H1 (cell line): ENCODE results near the gene DIP2C. TPM values are rescaled to one million over a fixed set of nuclear protein-coding genes. Genes with fewer than 3 reads are reported as not detected.

Source experiments
- CTCF ChIA-PET: fragments of 300-600 bp; sonication (Branson Sonifier 250); formaldehyde crosslinking; loops from one replicate; lab custom pipeline; 2021; ENCODE audit not compliant: partially characterized antibody; lab: Charles Lee
- POLR2A ChIA-PET: fragments of 300-600 bp; sonication (Branson Sonifier 250); formaldehyde crosslinking; loops from one replicate; lab custom pipeline; 2021; ENCODE audit warnings: inconsistent platforms; ENCODE audit not compliant: partially characterized antibody; lab: Charles Lee
- DNase-seq, 2 experiments: peaks; one replicate each; pipeline versions ENCODE4 v3.0.0 to v3.0.0-alpha.2; 2010 to 2022; ENCODE audit warnings: low spot score in 2 of 2, low read depth in 1 of 2, mixed read lengths in 1 of 2
- FAIRE-seq: peaks from 2 replicates; lab custom pipeline; 2011; peaks lifted over from hg19 to GRCh38; lab: Jason Lieb, UNC
- H2AFZ ChIP-seq: 2 replicates; pipeline ENCODE4 v1.8.1; 2012; ENCODE audit warnings: low read length, inconsistent platforms
- H2AK5ac ChIP-seq: 2 replicates; pipeline ENCODE4 v1.6.1; 2013; ENCODE audit warnings: low read depth, low read length
- H2BK120ac ChIP-seq: replicated peaks from 2 replicates; pipeline ENCODE3; 2013; ENCODE audit warnings: low read depth, low read length, inconsistent platforms
- H2BK12ac ChIP-seq: 2 replicates; pipeline ENCODE4 v1.6.1; 2013; ENCODE audit warnings: low read depth, low read length
- H2BK15ac ChIP-seq: 2 replicates; pipeline ENCODE4 v1.6.1; 2013; ENCODE audit warnings: low read length
- H2BK20ac ChIP-seq: 2 replicates; pipeline ENCODE4 v1.6.1; 2013; ENCODE audit warnings: low read length
- H2BK5ac ChIP-seq: 2 replicates; pipeline ENCODE4 v1.6.1; 2013; ENCODE audit warnings: low read depth, low read length
- H3K14ac ChIP-seq: 2 replicates; pipeline ENCODE4 v1.6.1; 2013; ENCODE audit warnings: inconsistent platforms; ENCODE audit not compliant: insufficient read length
- H3K18ac ChIP-seq: 2 replicates; pipeline ENCODE4 v1.6.1; 2013; ENCODE audit warnings: low read length; ENCODE audit errors: extremely low read depth
- H3K23ac ChIP-seq: 2 replicates; pipeline ENCODE4 v1.6.1; 2013; ENCODE audit warnings: inconsistent platforms; ENCODE audit not compliant: insufficient read length
- H3K23me2 ChIP-seq: 2 replicates; pipeline ENCODE4 v1.6.1; 2013; ENCODE audit warnings: low read depth, low read length
- H3K27ac ChIP-seq: 2 replicates; pipeline ENCODE4 v1.6.1; 2011; ENCODE audit warnings: low read depth, low read length, inconsistent platforms
- H3K27me3 ChIP-seq, 4 experiments: replicated peaks in 1 of 4; 1 replicate in 1 of 4; 2 replicates in 3 of 4; pipeline versions ENCODE4 v1.6.1 to v1.8.1; 2011 to 2013; ENCODE audit warnings: low read length in 3 of 4, mild to moderate bottlenecking in 3 of 4, inconsistent platforms in 2 of 4, mixed read lengths in 2 of 4, moderate library complexity in 1 of 4; ENCODE audit not compliant: control insufficient read depth in 3 of 4, insufficient read depth in 3 of 4; ENCODE audit errors: extremely low read depth in 1 of 4
- H3K36me3 ChIP-seq, 4 experiments: 2 replicates each; pipeline versions ENCODE4 v1.6.1 to v1.8.1; 2011 to 2013; ENCODE audit warnings: mild to moderate bottlenecking in 4 of 4, low read length in 3 of 4, moderate library complexity in 2 of 4, control low read depth in 1 of 4, inconsistent platforms in 1 of 4; ENCODE audit not compliant: insufficient read depth in 4 of 4, control insufficient read depth in 2 of 4
- H3K4ac ChIP-seq: replicated peaks from 2 replicates; pipeline ENCODE3; 2013; ENCODE audit warnings: low read length, low read depth, mixed read lengths, inconsistent platforms; ENCODE audit not compliant: insufficient read length
- H3K4me1 ChIP-seq, 4 experiments: replicated peaks in 1 of 4; 1 replicate in 1 of 4; 2 replicates in 3 of 4; pipeline versions ENCODE4 v1.6.1 to v1.8.1; 2011 to 2013; ENCODE audit warnings: low read length in 3 of 4, inconsistent platforms in 2 of 4, mixed read lengths in 1 of 4; ENCODE audit not compliant: insufficient read depth in 4 of 4, control insufficient read depth in 3 of 4
- H3K4me2 ChIP-seq, 2 experiments: 2 replicates each; pipeline versions ENCODE4 v1.6.1 to v1.8.1; 2011 to 2013; ENCODE audit warnings: low read depth in 2 of 2, low read length in 2 of 2, control low read depth in 1 of 2, inconsistent platforms in 1 of 2, mild to moderate bottlenecking in 1 of 2; ENCODE audit not compliant: insufficient read depth in 1 of 2
- H3K4me3 ChIP-seq, 4 experiments: fragments of 200-600, 300-600 bp in 1 of 4; sonication (generic), shearing (Covaris generic), sonication (Bioruptor Twin) in 1 of 4; 2 replicates each; pipeline versions ENCODE4 v1.5.1 to v1.8.1; 2011 to 2016; ENCODE audit warnings: low read length in 4 of 4, low read depth in 3 of 4, control low read depth in 2 of 4, inconsistent platforms in 2 of 4, mild to moderate bottlenecking in 2 of 4, mixed read lengths in 1 of 4, moderate library complexity in 1 of 4; ENCODE audit not compliant: insufficient read depth in 2 of 4; ENCODE audit errors: extremely low read depth in 1 of 4
- H3K56ac ChIP-seq: replicated peaks from 2 replicates; pipeline ENCODE3; 2013; ENCODE audit warnings: low read depth, mild to moderate bottlenecking, mixed read lengths, low read length, inconsistent platforms; ENCODE audit not compliant: insufficient read length
- H3K79me1 ChIP-seq: 2 replicates; pipeline ENCODE4 v1.6.1; 2013; ENCODE audit warnings: low read depth, low read length, control low read depth
- H3K79me2 ChIP-seq, 2 experiments: 2 replicates each; pipeline versions ENCODE4 v1.6.1 to v1.8.1; 2012 to 2013; ENCODE audit warnings: low read length in 2 of 2, mild to moderate bottlenecking in 2 of 2, inconsistent platforms in 1 of 2; ENCODE audit not compliant: insufficient read depth in 2 of 2, control insufficient read depth in 1 of 2
- H3K9ac ChIP-seq, 4 experiments: replicated peaks in 1 of 4; 1 replicate in 1 of 4; 2 replicates in 3 of 4; pipeline versions ENCODE4 v1.6.1 to v1.8.1; 2011 to 2013; ENCODE audit warnings: low read depth in 3 of 4, low read length in 3 of 4, control low read depth in 2 of 4, mild to moderate bottlenecking in 2 of 4, moderate library complexity in 2 of 4, inconsistent platforms in 1 of 4; ENCODE audit errors: extremely low read depth in 1 of 4
- H3K9me3 ChIP-seq, 2 experiments: 2 replicates each; pipeline versions ENCODE4 v1.6.1 to v1.8.1; 2012 to 2013; ENCODE audit warnings: mild to moderate bottlenecking in 2 of 2, moderate library complexity in 2 of 2, control low read depth in 1 of 2, inconsistent platforms in 1 of 2, low read depth in 1 of 2, low read length in 1 of 2, mixed read lengths in 1 of 2; ENCODE audit not compliant: insufficient read depth in 2 of 2
- H4K20me1 ChIP-seq, 2 experiments: replicated peaks in 1 of 2; 2 replicates each; pipeline versions ENCODE3 to v1.8.1; 2011 to 2013; ENCODE audit warnings: inconsistent platforms in 2 of 2, low read length in 2 of 2, mild to moderate bottlenecking in 1 of 2; ENCODE audit not compliant: insufficient read depth in 2 of 2, control insufficient read depth in 1 of 2
- H4K5ac ChIP-seq: 2 replicates; pipeline ENCODE4 v1.6.1; 2013; ENCODE audit warnings: low read length, low read depth, mixed read lengths, inconsistent platforms; ENCODE audit not compliant: insufficient read length
- H4K8ac ChIP-seq: 2 replicates; pipeline ENCODE4 v1.8.0; 2013; ENCODE audit warnings: mild to moderate bottlenecking, moderate library complexity, low read length, inconsistent platforms; ENCODE audit not compliant: insufficient read depth; ENCODE audit errors: extremely low read depth
- H4K91ac ChIP-seq: replicated peaks from 2 replicates; pipeline ENCODE3; 2013; ENCODE audit warnings: low read length, mixed read lengths, inconsistent platforms; ENCODE audit not compliant: insufficient read length
- BCL11A ChIP-seq, 2 experiments: IDR thresholded peaks; one replicate each; pipeline ENCODE4 v1.6.1; 2011; ENCODE audit warnings: low read depth in 2 of 2, low read length in 2 of 2, mild to moderate bottlenecking in 2 of 2
- CEBPB ChIP-seq: IDR thresholded peaks from 2 replicates; pipeline ENCODE4 v1.6.1; 2012; ENCODE audit warnings: low read depth, low read length
- EGR1 ChIP-seq: IDR thresholded peaks from 2 replicates; pipeline ENCODE4 v1.6.1; 2011; ENCODE audit warnings: low read depth, low read length, borderline replicate concordance
- HDAC6 ChIP-seq: IDR thresholded peaks from one replicate; pipeline ENCODE4 v1.7.1; 2012; ENCODE audit warnings: low read depth, mild to moderate bottlenecking, inconsistent platforms, low read length, moderate library complexity
- JUN ChIP-seq: IDR thresholded peaks from 2 replicates; pipeline ENCODE4 v1.6.1; 2011; ENCODE audit warnings: low read depth, mild to moderate bottlenecking, improper control_type of control experiment, low read length
- KDM1A ChIP-seq: fragments of 200-600, 300-600 bp; sonication (generic); IDR thresholded peaks from 2 replicates; pipeline ENCODE4 v1.7.1; 2016; ENCODE audit warnings: mild to moderate bottlenecking, low read length, borderline replicate concordance
- POLR2A ChIP-seq, 2 experiments: IDR thresholded peaks; 1 replicate in 1 of 2; 2 replicates in 1 of 2; pipeline ENCODE4 v1.6.1; 2011; ENCODE audit warnings: low read depth in 2 of 2, low read length in 2 of 2, mild to moderate bottlenecking in 2 of 2; ENCODE audit errors: control extremely low read depth in 1 of 2
- POLR2AphosphoS5 ChIP-seq: IDR thresholded peaks from 2 replicates; pipeline ENCODE4 v1.6.1; 2011; ENCODE audit warnings: low read depth, low read length
- RXRA ChIP-seq: IDR thresholded peaks from 2 replicates; pipeline ENCODE4 v1.6.1; 2011; ENCODE audit warnings: low read depth, mild to moderate bottlenecking, low read length, moderate library complexity; ENCODE audit not compliant: insufficient read depth
- SP2 ChIP-seq: IDR thresholded peaks from 2 replicates; pipeline ENCODE4 v1.6.1; 2012; ENCODE audit warnings: mild to moderate bottlenecking, low read length, inconsistent platforms
- TAF1 ChIP-seq: IDR thresholded peaks from 2 replicates; pipeline ENCODE4 v1.6.1; 2011; ENCODE audit warnings: mild to moderate bottlenecking, low read depth, low read length
- YY1 ChIP-seq: IDR thresholded peaks from 2 replicates; pipeline ENCODE4 v1.6.1; 2011; ENCODE audit warnings: low read depth, mild to moderate bottlenecking, low read length
- WGBS, 2 experiments: shearing (Covaris generic) in 1 of 2; methylation state at CpG; one replicate each; pipeline versions ENCODE4 v1.1.6 to v1.1.7; 2013 to 2015; ENCODE audit warnings: low lambda C conversion rate in 2 of 2, mixed read lengths in 2 of 2, inconsistent platforms in 1 of 2, low coverage in 1 of 2, missing lambda C conversion rate in 1 of 2; ENCODE audit not compliant: insufficient replicate concordance in 2 of 2, insufficient coverage in 1 of 2, insufficient read length in 1 of 2; ENCODE audit errors: extremely low coverage in 1 of 2, missing lambda C conversion rate in 1 of 2; 5-methylcytosine and 5-hydroxymethylcytosine counted together
- polyA plus RNA-seq, 7 experiments: library from polyadenylated mRNA; depleted of rRNA in 3 of 7; stranded (reverse) in 5 of 7; unstranded in 2 of 7; fragments of >200 nt in 5 of 7; fragments of 200-250 nt in 2 of 7; gene quantifications; 1 replicate in 5 of 7; 2 replicates in 1 of 7; 4 replicates in 1 of 7; pipeline versions ENCODE4 v1.2.1 to v1.2.3, GENCODE V29; 2011 to 2013; ENCODE audit warnings: missing spikeins in 2 of 7, mixed read lengths in 2 of 7
- total RNA-seq: library from RNA; stranded (reverse); fragmentation: NEBNext Ultra II Directional; extraction: Animal tissue kit (Norgen Biotek cat#: 25700); gene quantifications from 2 replicates; pipeline ENCODE4 v1.2.1, GENCODE V29; 2021

Gene DIP2C
- total and polyA plus RNA-seq, 2 of the 8 experiments (the other 6 are each of a cell fraction or from before 2014, with no cell fraction given) = 3.8 to 9.3 TPM

GRCh38 chr10:680146-680545 is 9.3 kb downstream of the DIP2C start:
- Histone ChIP-seq H2BK15ac (no peak overlapping the region), H3K23me2 (no peaks in the 10 kb centered on the region), H3K27ac (no peak overlapping the region), H3K18ac (no peak overlapping the region), H3K56ac (no peak overlapping the region), H4K91ac (no peak overlapping the region), H3K23ac (no peak overlapping the region), H2BK20ac (no peak overlapping the region), H2BK120ac (no peak overlapping the region), H3K9me3 (no peaks in the 10 kb centered on the region), H2AK5ac (no peak overlapping the region), H3K9ac (no peak overlapping the region; a peak in 1 of 7 replicates), H3K4me3 (no peak overlapping the region), H3K79me1 (peaks cover 16% of the 10 kb centered on the region), H3K4me1 (no peaks in the 10 kb centered on the region), H4K8ac (no peak overlapping the region; the same call in 1 of the 2 replicates), H4K5ac (no peak overlapping the region), H4K20me1 (peaks cover 8 to 21% of the 10 kb centered on the region in 2 experiments), H3K4me2 (no peak overlapping the region), H2BK5ac (peak overlapping the region; percentile 28; the same call in 1 of the 2 replicates), H2BK12ac (no peak overlapping the region), H2AFZ (no peak overlapping the region), H3K27me3 (no peaks in the 10 kb centered on the region; a peak in 1 of 7 replicates), H3K36me3 (no peaks in the 10 kb centered on the region), H3K4ac (no peak overlapping the region), H3K79me2 (peaks cover 0 to 45% of the 10 kb centered on the region in 2 experiments; a peak in 2 of 4 replicates), H3K14ac (no peak overlapping the region)
- ChIA-PET CTCF (interaction anchor here (1.2 to 1.6 kb wide), 2 partner anchors 37 to 110 kb away, joined by 3 read pairs; no protein-coding TSS in a partner anchor), POLR2A (no interaction called here)
- TF ChIP-seq JUN = no peak
- TF ChIP-seq YY1 = no peak
- TF ChIP-seq BCL11A (IDR thresholded peaks at IDR 0.05; ENCODE audit: low read depth in 2 of 2, low read length in 2 of 2) = no peak
- no peak for TF ChIP-seq HDAC6
- TF ChIP-seq CEBPB = no peak
- no peak for TF ChIP-seq EGR1
- no peak for TF ChIP-seq KDM1A
- TF ChIP-seq TAF1 = no peak
- TF ChIP-seq POLR2AphosphoS5 = no peak
- no peak for TF ChIP-seq POLR2A (IDR thresholded peaks at IDR 0.05; ENCODE audit: control extremely low read depth in 1 of 2, low read depth in 2 of 2, low read length in 2 of 2)
- TF ChIP-seq SP2 = no peak
- no peak for TF ChIP-seq RXRA
- DNase-seq = no peak
- WGBS, 2 experiments = 89% methylated on average over 11 of the region's 11 CpGs; no CpG with 5 or more reads in 1 of the 2 experiments
- no peak for FAIRE-seq
